Measurements from ENCODE around the gene LACRT. TPM values are rescaled to one million over a fixed set of nuclear protein-coding genes. Genes with fewer than 3 reads are reported as not detected.

LACRT gene
- total and polyA plus RNA-seq, 8 donors = not detected

DNA sequence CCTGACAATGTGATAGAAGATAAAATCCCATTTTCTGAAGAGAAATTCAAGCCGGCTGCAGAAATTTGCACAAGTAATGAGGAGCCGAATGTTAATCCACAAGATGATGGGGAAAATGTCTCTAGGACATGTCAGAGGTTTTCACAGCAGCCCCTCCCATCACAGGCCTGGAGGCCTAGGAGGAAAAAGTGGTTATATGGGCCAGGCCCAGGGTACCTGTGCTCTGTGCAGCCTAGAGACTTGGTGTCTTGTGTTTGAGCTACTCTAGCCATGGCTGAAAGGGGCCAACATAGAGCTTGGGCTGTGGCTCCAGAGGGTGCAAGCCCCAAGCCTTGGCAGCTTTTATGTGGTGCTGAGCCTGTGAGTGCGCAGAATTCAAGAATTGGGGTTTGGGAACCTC is 7.4 kb downstream of the LACRT start:
- TF ChIP-seq EP300 (IDR thresholded peaks at IDR 0.05) (no peak), POLR2AphosphoS5 (IDR thresholded peaks at IDR 0.05) (no peak), POLR2A (IDR thresholded peaks at IDR 0.05) (no peak)
- TF ChIP-seq, protein P1, sequence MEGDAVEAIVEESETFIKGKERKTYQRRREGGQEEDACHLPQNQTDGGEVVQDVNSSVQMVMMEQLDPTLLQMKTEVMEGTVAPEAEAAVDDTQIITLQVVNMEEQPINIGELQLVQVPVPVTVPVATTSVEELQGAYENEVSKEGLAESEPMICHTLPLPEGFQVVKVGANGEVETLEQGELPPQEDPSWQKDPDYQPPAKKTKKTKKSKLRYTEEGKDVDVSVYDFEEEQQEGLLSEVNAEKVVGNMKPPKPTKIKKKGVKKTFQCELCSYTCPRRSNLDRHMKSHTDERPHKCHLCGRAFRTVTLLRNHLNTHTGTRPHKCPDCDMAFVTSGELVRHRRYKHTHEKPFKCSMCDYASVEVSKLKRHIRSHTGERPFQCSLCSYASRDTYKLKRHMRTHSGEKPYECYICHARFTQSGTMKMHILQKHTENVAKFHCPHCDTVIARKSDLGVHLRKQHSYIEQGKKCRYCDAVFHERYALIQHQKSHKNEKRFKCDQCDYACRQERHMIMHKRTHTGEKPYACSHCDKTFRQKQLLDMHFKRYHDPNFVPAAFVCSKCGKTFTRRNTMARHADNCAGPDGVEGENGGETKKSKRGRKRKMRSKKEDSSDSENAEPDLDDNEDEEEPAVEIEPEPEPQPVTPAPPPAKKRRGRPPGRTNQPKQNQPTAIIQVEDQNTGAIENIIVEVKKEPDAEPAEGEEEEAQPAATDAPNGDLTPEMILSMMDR (IDR thresholded peaks at IDR 0.05) = no peak

GRCh38 chr12:54625598-54625997 is 9.1 kb downstream of the LACRT start:
- Histone ChIP-seq H3K36me3 (no peaks in the 10 kb centered on the region), H3K4me3 (no peak overlapping the region), H3K27me3 (peaks cover 0 to 33% (median 0%) of the 10 kb centered on the region in 3 donors), H3K4me1 (no peaks in the 10 kb centered on the region), H3K9me3 (peaks cover 0 to 12% (median 6%) of the 10 kb centered on the region in 4 donors), H3K27ac (no peak overlapping the region)
- TF ChIP-seq, protein P1 (IDR thresholded peaks at IDR 0.05) = no peak
- TF ChIP-seq POLR2AphosphoS5 (IDR thresholded peaks at IDR 0.05) (no peak), EP300 (IDR thresholded peaks at IDR 0.05) (no peak)
- no peak for DNase-seq
- intact Hi-C loops (cut with DNase I; ENCODE audit: low total_unique reads) = no loop called here

More for the DNA sequence above, 7.4 kb downstream of the LACRT start:
- peaks cover 0 to 38% (median 0%) of the 10 kb centered on the region in 3 donors for H3K27me3 ChIP-seq
- no peaks in the 10 kb centered on the region for H3K36me3 ChIP-seq
- H3K27ac ChIP-seq = no peak overlapping the region
- no peak for DNase-seq
- no peaks in the 10 kb centered on the region for H3K4me1 ChIP-seq
- WGBS, 5 donors = 89 to 95% (median 94%) methylated on average over 3 of the region's 3 CpGs
- H3K4me3 ChIP-seq = no peak overlapping the region
- H3K9me3 ChIP-seq = peaks cover 0 to 12% (median 6%) of the 10 kb centered on the region in 4 donors
- intact Hi-C loops (cut with DNase I; ENCODE audit: low total_unique reads) = no loop called here

- peak in 1 of 2 donors; percentile 11 for DNase-seq
- H3K4me3 ChIP-seq = no peak overlapping the region
- intact Hi-C loops (cut with DNase I; ENCODE audit: low total_unique reads) = no loop called here
- peaks cover 0 to 33% (median 0%) of the 10 kb centered on the region in 3 donors for H3K27me3 ChIP-seq
- 43 to 54% (median 47%) methylated on average over 5 of the region's 5 CpGs for WGBS, 5 donors
- TF ChIP-seq POLR2AphosphoS5 (IDR thresholded peaks at IDR 0.05) (no peak), POLR2A (IDR thresholded peaks at IDR 0.05) (no peak)
- peaks cover 0 to 12% (median 6%) of the 10 kb centered on the region in 4 donors for H3K9me3 ChIP-seq
- no peaks in the 10 kb centered on the region for H3K36me3 ChIP-seq
- H3K4me1 ChIP-seq = no peaks in the 10 kb centered on the region
- no peak overlapping the region for H3K27ac ChIP-seq
Measured at GRCh38 chr12:54624315-54625279, 10.1 kb downstream of the LACRT start.

DNA sequence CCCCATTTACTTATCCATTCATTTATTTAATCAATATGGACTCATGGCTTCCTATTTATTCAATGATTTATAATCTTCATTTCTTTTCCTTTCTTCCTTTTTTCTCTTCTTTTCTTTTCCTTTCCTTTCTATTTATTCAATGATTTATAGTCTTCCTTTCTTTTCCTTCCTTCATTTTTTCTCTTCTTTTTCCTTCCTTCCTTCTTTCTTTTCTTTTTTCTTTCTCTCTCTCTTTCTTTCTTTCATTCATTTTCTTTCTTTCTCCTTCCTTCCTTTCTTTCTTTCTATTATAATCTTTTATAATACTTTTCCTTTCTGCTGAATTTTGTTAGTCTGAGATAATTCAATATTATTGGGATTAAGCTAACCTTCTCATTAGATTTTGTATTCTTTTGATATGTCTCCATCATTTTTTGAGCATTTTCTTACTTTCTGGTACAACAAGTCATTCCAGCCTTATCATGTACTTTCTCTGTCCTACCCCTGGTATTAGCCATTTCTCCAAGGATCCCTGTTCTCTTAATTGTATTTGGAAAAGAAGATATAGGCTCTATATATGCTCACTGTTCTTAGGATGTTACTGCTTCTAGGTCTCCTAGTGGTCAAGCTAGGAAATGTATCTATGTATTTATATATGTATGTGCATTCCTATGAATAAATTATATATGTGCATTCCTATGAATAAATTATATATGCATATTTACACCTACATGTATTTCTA is 12.1 kb downstream of the LACRT start:
- Histone ChIP-seq H3K4me3 (no peak overlapping the region), H3K9me3 (peaks cover 0 to 7% (median 5%) of the 10 kb centered on the region in 4 donors), H3K27me3 (peaks cover 0 to 33% (median 0%) of the 10 kb centered on the region in 3 donors), H3K4me1 (no peaks in the 10 kb centered on the region), H3K27ac (no peak overlapping the region), H3K36me3 (no peaks in the 10 kb centered on the region)
- no peak for DNase-seq
- TF ChIP-seq EP300 (IDR thresholded peaks at IDR 0.05) (no peak), POLR2A (IDR thresholded peaks at IDR 0.05) (no peak), POLR2AphosphoS5 (IDR thresholded peaks at IDR 0.05) (no peak)
- TF ChIP-seq, protein P1 (IDR thresholded peaks at IDR 0.05) = no peak
- intact Hi-C loops (cut with DNase I; ENCODE audit: low total_unique reads) = no loop called here
